GM19023 (cell line): Measurements from ENCODE around the gene OR1M1.

Experiments used
- ATAC-seq: cut with Tn5 transposase; IDR thresholded peaks from one replicate; pipeline ENCODE4 v1.9.1; 2021; ENCODE audit warnings: mild to moderate bottlenecking, moderate library complexity; ENCODE audit not compliant: unreplicated experiment

The OR1M1 gene

DNA sequence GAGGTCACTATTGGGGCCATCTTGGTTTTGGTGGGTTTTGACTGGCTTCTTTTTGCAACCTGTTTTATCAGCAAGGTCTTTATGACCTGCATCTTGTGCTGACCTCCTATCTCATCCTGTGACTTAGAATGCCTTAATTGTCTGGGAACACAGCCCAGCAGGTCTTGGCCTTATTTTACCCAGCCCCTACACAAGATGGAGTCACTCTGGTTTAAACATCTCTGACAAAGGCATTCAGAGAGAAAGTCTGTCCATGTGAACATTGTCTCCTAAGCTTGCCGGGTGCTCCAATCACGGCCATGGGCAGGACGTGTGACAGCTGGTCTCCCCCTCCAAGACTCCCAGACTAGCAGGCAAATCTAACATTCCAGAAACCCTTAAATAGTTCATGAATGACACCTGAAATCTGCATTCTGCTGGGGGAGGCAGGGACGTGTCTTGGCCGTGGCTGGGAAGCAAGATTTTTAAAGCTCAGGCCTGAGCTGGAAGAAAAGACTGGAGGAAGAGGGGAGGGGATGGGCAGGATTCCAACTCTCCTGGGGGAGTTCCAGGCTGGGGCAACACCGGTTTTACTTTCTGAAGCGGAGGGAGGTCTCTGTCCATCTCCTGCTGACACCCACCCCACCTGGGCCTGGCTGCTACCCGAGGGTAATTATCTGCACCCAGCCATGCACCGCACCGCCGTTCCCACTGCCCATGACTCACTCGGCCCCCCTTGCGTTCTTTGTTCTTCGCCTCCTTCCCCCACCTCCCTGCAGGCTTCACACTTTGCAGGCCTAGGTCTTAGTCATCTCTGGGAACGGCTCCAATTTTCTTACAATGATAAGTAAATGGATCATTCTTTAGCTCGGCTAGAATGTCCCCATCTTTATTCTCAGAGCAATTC, 11.6 kb upstream of the OR1M1 start:
- no peak for ATAC-seq

- ATAC-seq = no peak
These were observed 10.0 kb upstream of the OR1M1 start for GRCh38 chr19:9076901-9077300.

- no peak for ATAC-seq
These were observed 8.2 kb upstream of the OR1M1 start for GRCh38 chr19:9078651-9079050.

- no peak for ATAC-seq
These were observed 20.5 kb downstream of the OR1M1 start, which contains the start of gene OR7G2 for GRCh38 chr19:9107375-9107774. Gene OR7G2, minus strand, starts transcription at chr19:9107475. Its CDS starts 4,232 bp downstream, at chr19:9103243.

GRCh38 chr19:9109959-9110358, 23.1 kb downstream of the OR1M1 start:
- no peak for ATAC-seq

- ATAC-seq = no peak
These were observed 28.5 kb downstream of the OR1M1 start, which contains the start of gene OR7G1 for GRCh38 chr19:9115307-9115813. Gene OR7G1, minus strand, starts transcription at chr19:9115763. Its CDS starts 0 bp downstream, at chr19:9115763.

DNA sequence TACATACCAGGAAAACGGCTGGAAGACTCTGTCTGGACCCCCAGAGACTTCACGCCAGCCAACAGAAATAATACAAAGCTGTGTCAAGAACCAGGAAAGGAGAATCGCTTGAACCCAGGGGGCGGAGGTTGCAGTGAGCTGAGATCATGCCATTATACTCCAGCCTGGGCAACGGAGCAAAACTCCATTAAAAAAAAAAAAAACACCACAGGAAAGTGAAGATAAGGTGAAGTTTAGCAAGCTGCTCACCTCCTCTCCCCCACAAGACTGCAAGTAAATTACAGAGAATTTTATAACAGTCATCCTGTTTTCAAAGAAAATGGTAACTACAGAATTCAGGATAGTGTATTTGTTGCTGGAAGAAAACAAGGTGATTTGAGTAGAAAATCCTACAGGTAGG, 29.7 kb downstream of the OR1M1 start:
- ATAC-seq = no peak

DNA sequence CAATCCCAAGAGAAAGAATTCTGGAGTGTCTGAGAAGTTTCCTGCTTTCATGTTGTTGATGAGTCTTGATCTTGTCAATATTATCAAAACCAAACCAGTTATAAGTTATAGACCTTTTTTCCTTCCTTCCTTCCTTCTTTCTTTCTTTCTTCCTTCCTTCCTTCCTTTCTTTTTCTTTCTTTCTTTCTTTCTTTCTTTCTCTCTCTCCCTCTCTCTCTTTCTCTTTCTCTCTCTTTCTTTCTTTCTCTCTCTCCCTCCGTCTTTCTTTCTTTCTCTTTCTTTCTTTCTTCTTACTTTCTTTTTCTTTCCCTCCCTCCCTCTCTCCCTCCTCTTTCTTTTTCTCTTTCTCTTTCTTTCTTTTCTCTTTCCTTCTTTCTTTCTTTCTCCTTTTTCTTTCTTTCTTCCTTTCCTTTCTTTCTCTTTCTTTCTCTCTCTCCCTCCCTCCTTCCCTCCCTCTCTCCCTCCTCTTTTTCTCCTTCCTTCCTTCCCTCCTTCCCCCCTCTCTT, 40.1 kb downstream of the OR1M1 start, which contains the start of gene OR7G3:
Gene OR7G3, minus strand, starts transcription at position 51 of the 506 bp plus-strand sequence. Its CDS starts 0 bp downstream, at position 51.
- no peak for ATAC-seq

GRCh38 chr19:9128171-9128570, 41.3 kb downstream of the OR1M1 start:
- no peak for ATAC-seq

DNA sequence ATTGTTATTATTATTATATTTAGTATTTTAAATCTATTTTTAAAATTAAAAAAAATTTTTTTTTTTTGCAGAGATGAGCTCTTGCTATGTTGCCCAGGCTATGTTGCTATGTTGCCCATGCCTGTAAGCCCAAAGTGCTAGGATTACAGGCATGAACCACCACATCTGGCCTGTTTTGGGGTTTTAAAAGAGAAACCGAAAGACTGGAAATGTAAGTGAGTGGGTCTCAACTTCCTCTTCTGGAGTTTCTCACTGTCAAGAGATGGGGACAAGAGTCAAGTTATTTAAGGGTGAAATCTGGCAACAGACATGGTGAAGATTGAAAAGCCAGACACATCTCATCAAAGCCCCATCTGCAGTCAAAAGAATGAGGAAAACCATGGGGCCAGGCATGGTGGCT, 44.1 kb downstream of the OR1M1 start:
- no peak for ATAC-seq

DNA sequence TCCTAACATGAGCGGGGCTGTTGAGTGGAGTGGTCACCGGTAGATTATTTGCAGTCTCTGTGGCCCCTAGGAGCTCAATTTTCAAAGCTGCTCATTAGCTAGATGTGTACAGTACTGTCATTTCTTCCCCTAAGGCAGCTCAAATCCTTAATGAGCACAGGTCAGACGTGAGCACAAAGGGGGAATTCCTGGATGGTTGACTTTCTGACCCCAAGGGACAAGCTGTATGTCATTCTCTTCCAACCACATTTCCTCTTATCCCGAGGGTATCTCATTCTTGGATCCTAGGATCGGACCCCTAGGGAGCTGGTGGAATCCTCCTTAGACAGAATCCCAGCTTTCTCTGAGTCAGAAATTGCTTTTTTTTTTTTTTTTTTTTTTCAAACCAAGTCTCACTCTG, 45.6 kb downstream of the OR1M1 start:
- no peak for ATAC-seq

- ATAC-seq = no peak
These were observed 52.8 kb downstream of the OR1M1 start for GRCh38 chr19:9139609-9140158.

GRCh38 chr19:9140159-9140874, 53.5 kb downstream of the OR1M1 start, which contains the start of gene ZNF317:
Gene ZNF317, plus strand, starts transcription at chr19:9140397. Its CDS starts 15,620 bp downstream, at chr19:9156017.
- ATAC-seq = peak; percentile 93

DNA sequence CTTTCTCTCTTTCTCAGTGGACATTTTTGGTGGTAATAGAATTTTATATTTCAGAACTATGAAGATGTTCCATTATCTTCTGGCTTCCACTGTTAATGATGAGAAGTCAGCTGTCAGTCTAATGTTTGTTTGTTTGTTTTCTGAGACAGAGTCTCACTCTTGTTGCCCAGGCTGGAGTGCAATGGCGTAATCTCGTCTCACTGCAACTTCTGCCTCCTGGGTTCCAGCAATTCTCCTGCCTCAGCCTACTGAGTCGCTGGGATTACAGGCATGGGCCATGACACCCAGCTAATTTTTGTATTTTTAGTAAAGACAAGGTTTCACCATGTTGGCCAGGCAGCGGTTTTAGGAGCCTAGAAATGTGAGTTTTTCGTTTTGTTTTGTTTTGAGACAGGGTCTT, 58.1 kb downstream of the OR1M1 start:
- ATAC-seq = no peak
